Spleen (tissue), 7 donors: Measurements from ENCODE around the gene IMMP2L.

Source experiments
- CTCF ChIP-seq, 11 experiments: fragments of 200-600 bp in 7 of 11; fragments of 450-650 bp in 4 of 11; sonication (generic) in 4 of 11; IDR thresholded peaks in 8 of 11; conservative IDR thresholded peaks in 3 of 11; 1 replicate in 7 of 11; 2 replicates in 4 of 11; pipeline versions ENCODE4 v1.4.0 to v1.8.0; 2016 to 2021; ENCODE audit warnings: antibody characterized with exemption in 11 of 11, inconsistent platforms in 4 of 11, mild to moderate bottlenecking in 1 of 11
- POLR2A ChIP-seq, 3 donors: fragments of 450-650 bp; IDR thresholded peaks; one replicate each; pipeline ENCODE4 v1.5.1; 2017; ENCODE audit warnings: antibody characterized with exemption in 3 of 3, mild to moderate bottlenecking in 1 of 3
- POLR2AphosphoS5 ChIP-seq, 3 donors: sonication (generic); formaldehyde crosslinking; IDR thresholded peaks; one replicate each; pipeline ENCODE4 v1.5.1; 2017; ENCODE audit warnings: antibody characterized with exemption in 3 of 3
- donor health status: DM: no; HTN: no; CAD: no; lungs with moderate emphysema.
- donor health status: DM: no; HTN: no; CAD: no.
- donor health status: DM: no; HTN: no; CAD: no.

DNA sequence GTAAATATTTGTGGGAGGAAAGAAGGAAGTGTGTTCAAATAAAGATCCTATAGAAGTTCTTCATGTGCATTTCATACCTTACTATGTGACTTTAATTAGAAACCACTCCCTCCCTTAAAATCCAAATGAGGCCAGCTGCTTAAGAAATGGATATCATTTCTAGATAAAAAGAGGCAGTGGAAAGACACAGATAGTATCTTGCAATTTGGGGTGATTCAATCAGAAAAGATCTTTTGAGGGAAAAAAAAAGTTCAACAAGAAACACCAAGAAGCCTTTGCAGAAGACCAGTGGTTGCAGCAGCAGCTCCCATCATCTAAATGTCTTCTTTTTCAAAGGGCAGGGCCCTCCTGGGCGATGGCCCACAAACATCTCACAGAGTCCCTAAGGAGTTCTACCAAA is 271.3 kb downstream of the IMMP2L start:
- TF ChIP-seq CTCF (IDR thresholded peaks at IDR 0.05 in 8 of 11, conservative IDR thresholded peaks at IDR 0.05 in 3 of 11) (no peak), POLR2A (IDR thresholded peaks at IDR 0.05) (no peak), POLR2AphosphoS5 (IDR thresholded peaks at IDR 0.05) (no peak)
